NCI-H460 (cell line): ENCODE results near the gene COL4A5. TPM values are rescaled to one million over a fixed set of nuclear protein-coding genes. Genes with fewer than 3 reads are reported as not detected.

Source experiments
- DNase-seq: peaks from one replicate; pipeline ENCODE4 v3.0.0-alpha.2; 2016; ENCODE audit warnings: low read depth; ENCODE audit errors: extremely low read depth
- total RNA-seq: library from RNA; depleted of rRNA; stranded (reverse); fragments of >200 nt; shearing (Covaris generic); gene quantifications from 2 replicates; pipeline ENCODE4 v1.2.3, GENCODE V29; 2014

The COL4A5 gene
- total RNA-seq, 1 experiment from 2014 or later, result 211 TPM

DNA sequence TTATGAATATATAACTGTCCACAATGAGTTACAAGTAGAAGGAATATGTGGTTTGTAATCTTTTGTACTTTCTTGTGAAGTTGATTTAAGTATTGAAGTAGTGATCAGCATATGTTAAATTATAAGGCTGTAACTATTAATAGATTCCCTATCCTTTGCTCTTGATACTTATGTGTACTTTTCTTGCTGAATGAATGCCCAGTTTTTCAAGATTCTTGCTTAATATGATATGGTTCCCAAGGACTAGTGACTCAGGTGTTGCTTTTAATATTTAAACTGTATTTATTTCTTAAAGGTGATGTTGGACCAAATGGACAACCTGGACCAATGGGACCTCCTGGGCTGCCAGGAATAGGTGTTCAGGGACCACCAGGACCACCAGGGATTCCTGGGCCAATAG is 175.0 kb downstream of the COL4A5 start:
- DNase-seq, result no peak

DNA sequence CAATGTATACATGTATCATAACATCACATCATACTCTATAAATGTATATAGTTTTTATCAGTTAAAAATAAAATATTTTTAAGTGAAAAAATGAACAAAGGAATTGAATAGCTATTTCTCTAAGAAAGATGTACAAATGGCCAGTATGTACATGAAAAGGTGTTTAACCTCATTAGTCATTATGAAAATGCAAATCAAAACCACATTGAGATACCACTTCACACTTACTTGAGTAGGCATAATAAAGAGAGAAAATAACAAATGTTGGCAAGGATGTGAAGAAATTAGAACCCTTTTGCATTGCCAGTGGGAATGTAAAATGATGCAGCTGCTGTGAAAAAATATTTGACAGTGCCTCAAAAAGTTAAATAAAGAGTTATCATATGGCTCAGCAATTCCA is 201.2 kb downstream of the COL4A5 start:
- no peak for DNase-seq

DNA sequence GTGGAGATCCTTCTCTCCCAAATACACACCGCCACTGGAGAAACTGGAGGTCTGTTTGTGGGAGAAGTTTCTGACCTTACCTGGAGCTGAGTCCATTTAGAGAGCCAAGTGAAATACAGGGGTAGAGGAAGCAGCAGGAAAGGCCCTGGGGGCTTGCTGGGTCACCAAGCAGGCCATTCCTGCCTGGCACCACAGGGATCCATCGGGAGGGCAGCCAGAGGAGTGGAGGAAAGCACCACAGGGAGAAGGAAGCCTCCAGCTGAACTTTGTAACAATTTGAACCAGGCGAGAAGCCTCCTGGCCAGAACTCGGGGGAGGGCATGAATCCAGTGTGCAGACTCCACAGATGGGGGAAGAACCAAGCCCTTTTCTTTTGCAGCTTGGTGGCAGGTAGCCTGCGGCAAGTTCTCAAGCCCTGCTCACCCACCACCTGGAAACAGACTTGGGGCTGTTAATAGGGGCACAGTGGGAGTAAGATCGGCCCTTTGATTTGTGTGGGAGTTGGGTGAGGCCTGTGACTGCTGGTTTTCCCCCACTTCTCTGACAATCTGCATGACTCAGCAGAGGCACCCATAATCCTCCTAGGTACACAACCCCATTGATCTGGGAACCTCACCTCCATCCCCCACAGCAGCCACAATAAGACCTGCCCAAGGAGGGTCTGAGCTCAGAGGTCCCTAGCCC is 202.1 kb downstream of the COL4A5 start:
- no peak for DNase-seq

DNA sequence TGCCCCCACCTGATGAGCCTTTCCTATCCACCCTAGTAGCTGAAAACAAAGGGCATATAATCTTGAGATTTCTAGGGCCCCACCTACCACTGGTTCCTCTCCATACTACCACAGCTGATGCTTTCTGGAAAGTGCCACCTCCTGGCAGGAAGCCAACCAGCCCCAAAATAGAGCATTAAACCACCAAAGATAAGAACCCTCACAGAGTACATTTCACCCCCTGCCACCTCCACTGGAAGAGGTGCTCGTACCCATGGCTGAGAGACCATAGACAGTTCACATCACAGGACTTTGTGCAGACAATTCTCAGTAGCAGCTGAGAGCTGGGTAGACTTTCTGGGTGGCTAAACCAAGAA is 202.6 kb downstream of the COL4A5 start:
- DNase-seq, result no peak

DNA sequence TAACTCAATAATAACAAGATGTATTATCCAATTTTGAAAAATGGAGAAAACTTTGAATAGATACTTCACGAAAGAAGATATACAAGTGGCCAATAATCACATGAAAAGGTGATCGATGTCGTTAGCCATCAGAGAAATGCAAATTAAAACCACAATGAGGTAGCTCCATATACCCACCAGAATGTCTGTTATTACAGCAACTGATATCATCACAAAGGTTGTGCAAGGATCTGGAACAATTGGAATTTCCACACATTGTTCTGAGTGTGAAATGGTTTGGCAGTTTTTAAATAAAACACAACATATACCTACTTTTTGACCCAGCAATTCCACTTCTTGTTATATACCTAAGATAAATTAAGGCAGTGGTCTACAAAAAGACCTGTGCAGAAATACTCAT is 225.1 kb downstream of the COL4A5 start:
- DNase-seq, result no peak

DNA sequence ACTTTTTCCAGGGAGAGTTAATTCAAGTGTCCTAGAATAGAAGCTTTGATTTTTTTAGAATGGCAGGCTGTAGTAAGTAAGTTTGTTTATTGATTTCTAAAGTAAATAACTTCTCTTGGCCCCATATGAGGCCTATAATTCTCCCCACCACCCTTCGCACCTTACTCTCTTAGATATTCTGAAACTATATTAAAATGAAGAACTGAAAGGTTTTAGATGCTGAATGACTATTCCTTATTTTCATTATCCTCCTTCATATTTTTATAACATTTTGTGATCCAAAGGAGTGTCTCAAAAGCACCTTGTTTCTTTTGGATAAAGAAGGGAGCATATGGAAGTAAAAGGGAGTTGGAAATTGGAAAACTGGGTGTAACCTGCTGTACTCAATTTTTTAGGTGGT is 226.5 kb downstream of the COL4A5 start:
- DNase-seq, result no peak

DNA sequence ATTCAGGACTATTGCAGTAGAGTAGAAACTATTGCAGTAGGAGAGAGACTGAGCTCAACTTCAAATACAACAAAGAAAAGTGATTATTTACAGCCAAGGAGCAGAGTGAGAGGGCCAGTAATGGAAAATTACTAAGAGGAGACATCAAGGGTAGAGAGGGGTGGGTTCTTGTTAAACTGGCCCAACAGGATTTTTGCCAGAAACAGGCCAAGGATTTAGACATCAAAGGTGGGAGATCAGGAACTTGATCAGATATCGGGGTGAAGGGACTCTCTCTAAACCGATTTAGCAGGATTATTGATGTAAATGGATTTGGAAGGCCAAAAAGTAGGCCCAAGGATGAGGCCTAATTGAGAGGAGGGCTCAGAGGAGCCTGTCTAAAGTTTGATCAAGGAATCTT is 231.9 kb downstream of the COL4A5 start:
- DNase-seq, result no peak

DNA sequence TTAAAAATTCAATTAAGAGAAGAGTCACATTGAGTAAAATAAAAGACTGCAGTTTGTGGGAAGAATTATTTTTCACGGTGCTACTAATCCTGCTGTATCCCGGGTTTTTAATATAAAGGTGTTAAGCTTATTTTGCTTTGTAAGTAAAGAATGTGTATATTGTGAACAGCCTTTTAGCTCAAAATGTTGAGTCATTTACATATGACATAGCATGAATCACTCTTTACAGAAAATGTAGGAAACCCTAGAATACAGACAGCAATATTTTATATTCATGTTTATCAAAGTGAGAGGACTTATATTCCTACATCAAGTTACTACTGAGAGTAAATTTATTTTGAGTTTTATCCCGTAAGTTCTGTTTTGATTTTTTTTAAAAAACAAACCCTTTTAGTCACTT is 257.1 kb downstream of the COL4A5 start:
- DNase-seq, result no peak

DNA sequence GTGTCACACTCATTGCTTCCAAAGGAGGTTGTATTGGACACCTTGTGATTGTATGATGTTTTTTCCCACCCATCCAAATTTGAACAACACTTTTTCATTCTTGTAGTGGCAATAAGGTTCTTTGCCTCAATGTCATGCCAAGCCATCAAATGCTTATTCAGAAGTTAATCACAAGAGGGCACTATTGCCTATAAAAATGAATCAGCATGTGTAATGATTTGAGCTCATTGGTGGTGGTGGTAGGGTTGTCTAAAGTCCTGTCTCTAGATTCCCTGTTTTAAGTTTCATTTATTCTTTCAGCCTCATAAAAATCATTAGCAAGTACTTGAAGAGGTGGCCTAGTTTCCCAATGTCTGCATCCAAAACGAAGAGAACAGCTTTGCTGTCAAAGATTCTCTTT is 259.7 kb downstream of the COL4A5 start:
- DNase-seq, result peak; percentile 39

DNA sequence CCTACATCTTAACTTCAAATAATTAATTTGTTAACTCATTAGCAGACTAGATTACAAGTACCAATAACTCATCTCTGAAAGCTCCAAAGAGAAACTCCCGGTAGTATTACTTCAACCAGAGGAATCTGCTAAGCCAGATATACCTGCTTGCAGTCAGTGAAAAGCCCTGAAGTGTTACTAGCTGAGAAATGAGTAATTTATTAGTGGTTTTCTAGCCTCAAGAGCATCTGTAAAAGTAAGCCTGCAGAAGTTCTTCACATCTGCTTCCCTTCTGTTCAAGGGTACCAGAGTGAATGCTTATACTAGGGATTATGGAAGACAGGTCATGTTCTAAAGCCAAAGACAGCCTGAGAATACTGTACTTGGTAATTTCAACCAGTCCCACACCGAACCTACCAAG is 262.0 kb downstream of the COL4A5 start:
- no peak for DNase-seq

DNA sequence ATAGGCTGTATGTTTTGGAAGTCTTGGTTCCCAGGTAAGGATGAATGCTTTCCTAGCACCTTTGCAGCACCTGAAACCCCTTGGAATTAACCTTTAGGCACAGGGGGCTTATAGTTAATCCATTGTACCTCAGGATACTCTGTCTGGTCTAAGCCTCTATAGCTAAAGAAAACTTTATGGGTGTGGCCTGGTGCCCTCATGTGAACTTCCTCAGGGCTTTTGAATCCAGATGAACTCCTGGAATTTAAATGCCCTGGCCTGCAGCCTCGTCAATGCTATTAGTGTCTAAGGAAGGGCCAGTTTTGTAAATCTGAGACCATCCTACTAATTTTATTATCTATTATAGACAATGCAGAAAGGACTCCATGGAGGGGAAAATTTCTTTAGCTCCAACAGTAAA is 262.9 kb downstream of the COL4A5 start:
- DNase-seq, result no peak

DNA sequence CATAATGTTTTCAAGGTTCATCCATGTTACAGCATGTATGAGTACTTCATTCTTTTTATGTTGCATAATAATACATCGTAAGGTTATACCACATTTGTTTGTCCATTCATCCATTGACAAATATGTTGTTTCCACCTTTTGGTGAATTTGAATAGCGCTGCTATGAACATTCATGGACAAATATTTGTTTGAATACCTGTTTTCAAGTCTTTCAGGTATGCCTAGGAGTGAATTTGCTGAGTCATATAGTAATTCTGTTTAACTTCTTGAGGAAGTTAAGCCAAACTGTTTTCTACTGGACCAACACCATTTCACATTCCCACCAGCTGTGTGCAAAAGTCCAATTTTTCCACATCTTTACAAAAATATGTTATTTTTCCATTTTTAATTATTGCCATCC is 265.2 kb downstream of the COL4A5 start:
- no peak for DNase-seq

DNA sequence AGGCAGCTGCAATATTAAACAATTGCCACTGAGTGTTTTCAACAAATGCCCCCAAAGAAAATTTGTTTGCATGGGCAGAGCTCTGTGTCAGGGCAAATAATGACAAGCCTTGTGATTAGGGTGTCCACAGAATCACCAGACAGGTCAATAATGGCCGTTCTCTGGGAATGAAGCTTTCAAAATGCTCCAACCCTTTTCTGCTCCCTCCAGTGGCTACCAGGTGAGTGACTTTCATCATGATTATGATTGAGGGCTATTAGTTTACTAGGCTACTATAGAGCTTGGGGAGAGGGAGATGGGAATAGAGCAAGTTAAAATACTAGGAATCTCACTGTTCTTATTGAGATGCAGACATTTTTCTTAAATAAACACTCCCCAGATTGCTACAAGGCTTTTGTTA is 273.2 kb downstream of the COL4A5 start:
- no peak for DNase-seq

DNA sequence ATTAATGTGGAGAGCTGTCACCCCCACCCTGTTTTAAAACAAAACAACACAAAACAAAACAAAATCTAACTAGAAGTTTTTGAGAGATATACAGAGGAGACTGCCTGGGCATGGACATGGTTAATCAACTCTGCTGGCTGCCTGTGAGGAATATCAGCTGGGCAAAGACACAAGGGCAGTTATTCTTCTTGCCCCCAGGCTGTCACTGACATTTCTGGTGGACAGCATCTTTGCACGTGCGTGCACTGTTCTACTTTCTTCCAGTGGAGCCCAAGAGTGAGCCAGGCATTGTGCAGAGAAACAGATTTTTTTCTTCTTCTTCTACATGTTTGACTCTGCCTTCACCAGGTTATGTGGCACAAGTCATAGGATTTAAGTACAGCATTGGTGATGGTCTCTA is 282.9 kb downstream of the COL4A5 start:
- DNase-seq, result no peak

DNA sequence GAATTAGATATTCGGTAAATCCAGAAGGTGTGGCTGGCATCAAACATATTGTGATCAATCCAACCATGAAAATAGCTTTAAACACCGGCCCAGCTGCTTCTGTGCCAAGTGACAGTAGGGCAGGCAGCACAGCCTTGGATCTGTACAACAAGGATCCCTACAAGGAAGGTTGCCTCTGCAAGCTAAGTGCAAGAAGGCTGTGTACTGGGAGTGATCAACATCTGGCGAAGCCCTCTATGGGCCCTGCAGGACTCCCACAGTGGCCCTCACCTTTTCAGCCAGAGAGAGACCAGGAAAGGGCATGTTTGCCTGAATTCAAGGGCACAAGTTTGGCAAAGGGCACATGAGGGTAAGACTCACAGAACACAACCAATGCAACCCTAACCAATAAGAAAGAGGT is 287.1 kb downstream of the COL4A5 start:
- DNase-seq, result no peak

DNA sequence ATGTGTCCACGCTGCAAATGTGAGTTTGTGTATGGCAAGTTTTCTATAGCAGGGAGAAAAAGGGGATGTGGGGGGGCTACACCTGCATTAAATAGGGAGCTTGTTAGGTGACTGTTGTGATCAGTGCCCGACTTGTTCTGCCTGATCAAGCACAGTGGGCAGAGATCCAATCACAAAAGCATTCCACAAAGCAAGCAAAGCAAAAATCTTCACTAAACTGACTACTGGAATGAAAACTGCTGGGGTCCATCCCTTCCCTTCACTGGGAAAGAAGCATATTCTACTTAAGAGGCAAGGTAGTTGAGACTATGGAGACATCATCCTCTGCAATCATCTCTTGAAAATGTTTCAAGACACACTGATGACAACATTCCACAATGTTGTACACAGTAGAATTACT is 291.5 kb downstream of the COL4A5 start:
- no peak for DNase-seq

DNA sequence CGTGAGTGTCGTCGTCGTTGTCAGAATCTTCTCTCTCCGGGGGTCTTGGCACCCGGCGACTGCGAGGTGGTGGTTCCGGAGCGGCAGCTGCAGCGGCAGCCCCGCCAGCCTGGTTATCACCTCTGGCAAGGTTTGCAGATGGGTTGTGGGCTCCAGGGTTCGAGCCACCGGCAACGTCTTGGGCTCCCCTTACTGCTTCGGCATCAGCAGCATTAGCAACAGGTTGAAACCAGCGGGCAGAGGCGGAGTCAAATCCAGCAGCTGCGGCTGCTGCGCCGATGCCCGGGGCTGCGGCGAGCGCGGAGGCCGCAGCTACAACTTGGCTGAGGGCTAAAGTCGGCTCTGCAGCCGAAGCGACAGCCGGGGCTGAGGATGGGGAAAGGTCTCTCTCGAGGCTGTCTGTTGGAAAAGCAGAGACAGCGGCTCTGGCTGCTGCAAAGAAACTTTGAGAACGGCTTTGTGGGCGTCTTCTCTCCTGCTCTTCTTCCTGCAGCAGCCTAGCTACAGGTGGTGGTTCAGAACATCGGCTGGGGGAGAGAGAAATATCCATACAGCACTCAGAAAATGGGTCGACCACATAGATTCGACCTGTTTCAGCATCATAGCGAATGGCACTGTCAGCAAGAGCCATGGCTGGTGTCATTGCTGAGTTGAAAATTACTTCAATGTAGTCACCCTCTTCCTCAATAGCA is 293.1 kb downstream of the COL4A5 start:
- no peak for DNase-seq

DNA sequence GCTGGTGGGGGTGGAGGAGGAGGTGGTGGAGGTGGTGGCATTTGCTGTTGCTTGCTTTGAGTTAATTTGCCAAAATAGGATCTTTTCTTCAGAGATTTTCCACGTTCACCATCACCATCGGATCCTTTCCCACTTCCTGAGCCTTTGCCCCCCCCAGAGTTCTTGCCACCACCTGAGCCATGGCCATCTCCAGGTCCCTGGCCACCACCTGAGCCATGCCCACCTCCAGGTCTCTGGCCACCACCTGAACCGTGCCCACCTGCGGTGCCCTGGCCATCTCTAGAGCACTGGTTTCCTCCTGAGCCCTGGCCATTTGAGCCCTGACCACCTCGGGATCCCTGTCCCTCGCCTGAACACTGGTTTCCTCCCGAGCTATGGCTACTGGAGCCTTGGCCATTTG is 294.8 kb downstream of the COL4A5 start:
- DNase-seq, result no peak

DNA sequence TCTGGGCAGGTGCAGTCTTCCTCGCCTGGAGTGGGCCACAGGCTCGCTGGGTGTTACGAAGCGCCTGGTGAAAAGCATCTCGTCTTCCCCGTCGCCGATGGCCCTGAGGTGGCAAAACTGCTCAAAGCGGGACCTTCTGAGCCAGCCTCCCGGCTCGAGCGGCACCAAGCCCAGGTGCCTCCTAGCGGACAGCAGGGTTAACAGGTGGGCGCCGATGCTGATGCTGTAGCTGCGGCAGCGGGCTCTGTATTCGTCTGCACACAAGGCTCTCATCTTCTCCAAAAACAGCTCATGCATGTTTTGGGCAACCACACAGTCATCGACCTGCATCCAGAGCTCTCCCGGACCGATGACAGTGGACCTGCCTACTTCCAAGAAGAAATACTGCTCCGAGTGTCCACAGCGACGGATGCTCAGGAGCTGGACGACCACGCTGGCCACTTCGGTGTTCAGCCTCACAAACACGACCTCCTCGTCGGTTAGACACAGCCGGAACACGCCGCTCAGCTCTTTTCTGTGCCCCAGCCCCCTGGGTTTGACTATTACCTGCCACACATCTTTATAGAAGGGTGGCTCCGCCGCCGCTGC is 295.5 kb downstream of the COL4A5 start:
- no peak for DNase-seq

DNA sequence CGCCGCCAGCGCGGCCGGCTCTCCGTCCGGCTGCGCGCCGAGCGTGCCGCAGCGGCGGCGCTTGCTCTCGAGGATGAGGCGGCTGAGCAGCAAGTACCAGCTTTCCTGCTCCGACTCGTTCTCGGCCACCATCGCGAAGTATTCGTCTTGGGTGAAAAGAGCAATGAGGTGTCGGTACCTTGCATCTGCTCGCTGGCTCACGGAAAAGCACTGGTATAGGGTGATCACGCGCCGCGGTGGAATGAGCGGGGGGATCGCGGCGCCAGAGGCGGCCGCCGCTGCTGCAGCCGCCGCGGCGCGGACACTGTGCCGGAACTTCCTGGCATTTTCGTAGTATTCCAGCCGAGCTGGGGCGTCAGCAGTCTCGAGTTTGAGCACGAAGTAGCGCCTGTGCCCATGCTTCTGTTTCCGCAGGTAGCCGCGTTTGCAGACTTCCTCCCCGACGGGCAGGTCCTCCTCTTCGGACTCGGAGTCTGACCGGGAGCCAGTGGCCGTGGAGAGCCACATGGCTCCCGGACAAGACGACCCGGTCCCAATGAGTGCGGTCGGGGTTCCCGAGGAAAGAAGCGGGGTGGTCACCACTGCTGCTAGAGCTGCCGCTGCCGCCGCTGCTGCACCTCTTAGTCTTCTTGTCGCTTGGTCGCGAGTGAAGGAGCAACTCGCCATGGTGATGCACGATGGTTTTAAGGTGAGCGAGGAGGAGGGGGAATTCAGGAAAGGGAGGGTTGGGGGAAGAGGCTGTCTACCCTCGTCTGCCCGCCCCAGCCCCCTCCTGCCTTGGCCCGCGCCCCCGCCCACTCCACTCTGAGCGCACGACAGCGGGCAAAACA is 296.3 kb downstream of the COL4A5 start:
- no peak for DNase-seq
